OCI-LY1 (cell line): ENCODE results near the gene SMYD2.

ENCODE experiments used
- CTCF ChIP-seq: fragments of 200-600 bp; sonication (generic), shearing (Covaris generic); IDR thresholded peaks from 2 replicates; pipeline ENCODE4 v1.5.1; 2017; ENCODE audit warnings: mild to moderate bottlenecking, antibody characterized with exemption, low read length, moderate library complexity, mixed read lengths
- EZH2 ChIP-seq: fragments of 200-600 bp; sonication (generic), shearing (Covaris generic); IDR thresholded peaks from 2 replicates; pipeline ENCODE4 v1.8.0; 2017; ENCODE audit warnings: borderline replicate concordance, mixed run types, mild to moderate bottlenecking, antibody characterized with exemption, low read length, moderate library complexity, mixed read lengths

GRCh38 chr1:214364786-214365295 is 83.9 kb downstream of the SMYD2 start:
- TF ChIP-seq CTCF (no peak), EZH2 (no peak)
